ENCODE measurements around the gene FAHD2A.
"Not testable (repeated sequence)": the region's sequence is repeated elsewhere in the genome, so short reads cannot be mapped to it uniquely, and the experiment has no call there.

FAHD2A gene

DNA sequence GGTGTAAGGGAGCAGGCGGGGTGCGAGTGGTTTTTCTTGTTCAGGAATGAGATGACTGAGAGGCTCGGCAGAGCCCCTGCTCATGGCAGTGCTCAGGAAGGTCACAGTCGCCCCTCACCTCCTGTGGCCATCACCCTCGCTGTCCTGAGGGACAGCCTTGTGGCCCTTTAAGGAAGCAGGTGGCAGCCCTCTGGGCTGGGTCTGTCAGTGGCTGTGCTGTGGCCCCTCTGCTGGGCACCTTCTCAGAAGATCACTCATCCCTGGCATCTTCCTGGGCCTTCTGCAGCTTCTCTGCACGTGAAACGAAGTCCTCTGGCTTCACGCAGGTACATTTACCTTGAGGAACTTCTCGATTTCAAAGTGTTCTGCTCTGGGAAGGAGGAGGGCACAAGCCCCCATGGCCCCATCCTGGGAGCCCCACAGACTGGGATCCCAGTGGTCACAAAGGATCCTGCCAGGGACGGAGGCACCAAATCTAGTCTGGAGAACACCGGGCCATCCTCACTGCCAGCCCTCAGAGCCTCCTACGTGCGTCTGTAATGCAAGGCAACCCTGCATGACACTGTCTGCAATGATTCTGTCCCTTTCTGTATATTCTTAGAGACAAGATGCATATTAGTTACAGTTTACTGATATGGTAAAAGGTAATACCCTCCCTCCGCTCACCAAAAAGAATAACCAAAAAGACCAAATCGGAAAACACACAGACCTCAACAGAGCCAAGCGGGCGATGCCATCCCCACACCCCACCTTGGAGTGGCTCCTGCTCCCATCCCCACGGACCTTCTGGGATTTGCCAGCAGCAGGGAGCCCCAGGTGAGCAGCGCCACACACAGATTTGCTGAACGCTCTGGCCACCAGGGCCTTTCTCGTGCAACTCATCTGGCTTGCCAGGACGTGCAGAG is 25.9 kb upstream of the FAHD2A start:
- DNase-seq, result no peak

DNA sequence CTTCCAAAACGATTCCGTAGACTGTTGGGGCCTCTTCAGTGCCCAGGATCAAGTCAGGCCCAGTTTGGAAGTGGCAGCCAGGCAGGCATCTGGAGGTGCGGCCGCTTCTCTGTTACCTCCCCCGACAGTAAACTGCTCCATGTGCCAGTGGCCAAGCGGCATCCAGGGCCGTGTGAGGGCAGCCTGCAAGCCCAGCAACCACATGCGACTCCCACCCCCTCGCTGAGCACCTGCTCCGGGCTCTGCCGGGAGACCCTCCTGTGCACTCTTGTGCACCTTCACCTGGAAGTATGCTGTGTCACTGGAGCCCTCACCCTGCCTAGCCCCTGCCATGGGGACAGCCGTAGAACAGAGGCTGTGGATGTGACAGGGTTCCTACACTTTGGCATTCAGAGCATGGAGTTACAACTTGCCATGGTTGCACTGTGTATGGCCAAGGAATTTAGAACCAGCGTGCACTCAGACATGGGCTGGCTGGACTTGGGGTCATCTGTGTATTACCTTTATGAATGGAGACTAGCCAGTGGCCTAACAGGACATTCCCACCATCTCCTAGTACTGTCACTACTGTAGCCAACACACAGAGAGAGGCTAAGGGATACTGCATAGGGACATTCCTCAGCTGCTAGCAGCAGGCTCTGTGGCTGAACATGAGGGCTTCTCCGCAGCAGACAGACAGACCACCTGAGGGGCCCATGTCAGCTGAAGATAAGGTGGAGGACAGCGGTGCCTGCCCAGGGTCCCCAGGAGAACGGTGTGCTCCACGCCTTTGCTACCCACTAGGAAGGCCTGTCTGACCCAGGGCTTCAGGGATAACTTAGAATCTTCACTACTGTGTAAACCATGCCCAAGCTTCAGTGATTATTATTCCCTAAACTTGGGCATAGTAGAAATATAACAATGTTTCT is 25.0 kb upstream of the FAHD2A start:
- no peak for DNase-seq

DNA sequence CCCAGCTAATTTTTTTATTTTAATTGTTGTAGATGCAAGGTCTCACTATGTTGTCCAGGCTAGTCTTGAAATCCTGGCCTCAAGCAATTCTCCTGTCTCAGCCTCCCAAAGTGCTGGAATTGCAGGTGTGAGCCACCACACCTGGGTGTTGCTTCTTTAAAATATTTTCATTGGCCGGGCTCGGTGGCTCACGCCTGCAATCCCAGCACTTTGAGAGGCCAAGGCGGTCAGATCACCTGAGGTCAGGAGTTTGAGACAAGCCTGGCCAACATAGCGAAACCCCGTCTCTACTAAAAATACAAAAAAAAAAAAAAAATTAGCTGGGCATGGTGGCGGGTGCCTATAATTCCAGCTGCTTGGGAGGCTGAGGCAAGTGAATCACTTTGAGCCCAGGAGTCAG is 24.2 kb upstream of the FAHD2A start:
- not testable (repeated sequence) for DNase-seq

DNA sequence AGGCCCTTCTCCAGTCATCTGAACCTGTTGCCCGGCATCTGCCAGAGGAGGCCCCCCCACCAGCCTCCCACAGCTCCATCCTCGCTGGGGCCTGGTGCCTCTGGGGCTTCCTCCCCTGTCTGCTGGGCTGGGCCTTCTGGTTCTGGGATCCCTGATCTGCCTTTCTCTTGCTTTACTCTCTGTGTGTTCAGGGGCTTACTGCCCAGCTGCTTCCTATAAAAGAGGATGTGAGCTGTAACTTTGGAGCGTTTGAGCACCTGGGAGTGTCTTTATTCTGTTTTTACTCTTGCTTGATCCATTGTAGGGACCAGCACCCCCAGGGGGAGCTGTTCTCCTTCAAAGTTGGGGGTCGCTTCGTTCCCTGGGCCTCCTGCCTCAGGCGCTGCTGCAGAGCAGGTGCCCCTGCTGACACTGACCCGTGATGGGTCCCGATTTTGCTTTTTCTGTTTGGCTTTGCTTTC is 23.1 kb upstream of the FAHD2A start:
- no peak for DNase-seq

DNA sequence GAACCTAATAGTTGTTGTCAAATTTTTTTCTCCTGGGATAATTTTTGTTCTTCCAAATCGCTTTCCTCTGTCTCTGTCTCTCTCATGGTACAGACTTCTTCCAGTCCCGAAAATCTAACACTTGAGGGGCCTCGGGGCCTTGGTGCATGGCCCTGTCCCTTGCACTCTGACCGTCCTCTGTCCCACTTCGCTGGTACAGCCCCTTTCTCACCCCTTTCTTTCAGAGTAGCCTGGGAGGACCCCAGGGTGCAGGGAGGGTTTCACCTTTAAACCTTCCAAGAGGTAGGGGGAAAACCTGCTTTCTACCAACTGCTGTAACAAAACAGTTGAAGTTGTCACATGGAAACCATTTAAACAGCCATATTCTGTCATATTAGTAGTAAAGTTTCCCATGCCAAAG is 22.2 kb upstream of the FAHD2A start:
- no peak for DNase-seq

DNA sequence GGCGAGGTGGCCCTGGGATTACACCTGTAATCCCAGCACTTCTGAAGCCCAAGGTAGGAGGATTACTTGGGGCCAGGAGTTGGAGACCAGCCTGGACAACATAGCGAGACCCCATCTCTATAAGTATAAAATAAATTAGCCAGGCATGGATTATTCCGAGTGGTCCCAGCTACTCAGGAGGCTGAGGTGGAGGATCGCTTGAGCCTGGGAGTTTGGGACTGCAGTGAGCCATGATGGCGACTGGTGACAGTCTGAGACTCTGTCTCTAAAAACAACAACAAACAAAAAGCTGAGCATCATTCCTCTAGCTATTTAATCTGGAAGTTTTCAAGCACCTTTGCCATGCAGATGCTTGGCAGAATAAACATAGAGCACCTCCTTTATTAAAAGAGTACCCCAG is 21.8 kb upstream of the FAHD2A start:
- no peak for DNase-seq

DNA sequence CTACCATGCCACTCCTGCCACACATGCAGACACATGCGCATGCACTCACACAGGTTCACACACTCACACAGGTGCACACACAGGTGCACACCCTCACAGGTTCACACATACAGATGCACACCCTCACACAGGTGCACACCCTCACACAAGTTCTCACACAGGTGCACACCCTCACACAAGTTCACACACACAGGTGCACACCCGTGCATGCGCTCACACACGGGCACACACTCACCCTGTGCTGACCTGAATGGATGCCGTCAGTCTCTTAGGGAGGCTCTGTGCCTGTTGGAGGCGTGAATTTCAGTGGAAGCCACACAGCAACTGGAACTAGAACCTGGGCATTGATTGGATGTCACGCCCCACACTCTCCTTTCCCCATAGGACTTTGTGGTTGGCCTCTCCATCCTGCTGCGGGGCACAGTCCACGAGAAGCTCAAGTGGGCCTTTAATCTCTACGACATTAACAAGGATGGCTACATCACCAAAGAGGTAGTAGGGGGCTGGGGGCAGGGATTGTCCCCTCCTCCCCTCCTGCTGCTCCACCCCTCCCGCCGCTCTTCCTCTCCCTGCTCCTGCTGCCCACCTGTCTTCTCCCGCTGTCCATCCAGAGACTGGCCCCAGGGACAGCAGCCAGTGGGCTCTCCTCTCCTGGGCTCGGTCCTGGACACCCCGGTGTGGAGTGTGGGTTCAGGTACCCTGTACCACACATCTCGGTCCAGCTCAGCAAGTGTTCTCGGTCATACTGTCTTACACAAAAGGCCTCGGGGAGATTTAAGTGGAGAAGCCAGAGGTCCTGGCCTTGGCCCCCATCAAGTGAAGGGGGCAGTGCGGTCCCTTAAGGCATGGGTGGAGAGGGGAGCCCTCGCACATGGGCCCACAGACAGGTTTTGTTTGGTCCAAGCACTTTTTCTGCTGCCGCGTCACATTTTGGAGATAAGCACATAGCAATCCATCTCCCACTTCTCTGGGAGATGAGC is 21.0 kb upstream of the FAHD2A start:
- DNase-seq, result no peak

DNA sequence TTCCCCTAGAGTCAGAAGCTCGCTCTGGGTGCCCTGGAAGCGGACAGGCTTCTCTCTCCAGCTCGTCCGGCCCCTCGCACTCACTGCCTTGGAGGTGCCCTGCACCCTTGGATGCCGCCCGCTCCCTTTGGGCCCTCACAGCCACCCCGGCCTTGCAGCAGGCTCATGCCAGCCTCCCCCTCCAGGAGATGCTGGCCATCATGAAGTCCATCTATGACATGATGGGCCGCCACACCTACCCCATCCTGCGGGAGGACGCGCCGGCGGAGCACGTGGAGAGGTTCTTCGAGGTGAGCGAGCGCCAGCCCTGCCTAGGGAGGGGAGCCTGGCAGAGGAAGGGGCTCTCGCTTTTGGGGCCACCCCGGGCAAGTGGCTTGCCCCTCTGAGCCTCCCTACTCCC is 20.3 kb upstream of the FAHD2A start:
- no peak for DNase-seq

DNA sequence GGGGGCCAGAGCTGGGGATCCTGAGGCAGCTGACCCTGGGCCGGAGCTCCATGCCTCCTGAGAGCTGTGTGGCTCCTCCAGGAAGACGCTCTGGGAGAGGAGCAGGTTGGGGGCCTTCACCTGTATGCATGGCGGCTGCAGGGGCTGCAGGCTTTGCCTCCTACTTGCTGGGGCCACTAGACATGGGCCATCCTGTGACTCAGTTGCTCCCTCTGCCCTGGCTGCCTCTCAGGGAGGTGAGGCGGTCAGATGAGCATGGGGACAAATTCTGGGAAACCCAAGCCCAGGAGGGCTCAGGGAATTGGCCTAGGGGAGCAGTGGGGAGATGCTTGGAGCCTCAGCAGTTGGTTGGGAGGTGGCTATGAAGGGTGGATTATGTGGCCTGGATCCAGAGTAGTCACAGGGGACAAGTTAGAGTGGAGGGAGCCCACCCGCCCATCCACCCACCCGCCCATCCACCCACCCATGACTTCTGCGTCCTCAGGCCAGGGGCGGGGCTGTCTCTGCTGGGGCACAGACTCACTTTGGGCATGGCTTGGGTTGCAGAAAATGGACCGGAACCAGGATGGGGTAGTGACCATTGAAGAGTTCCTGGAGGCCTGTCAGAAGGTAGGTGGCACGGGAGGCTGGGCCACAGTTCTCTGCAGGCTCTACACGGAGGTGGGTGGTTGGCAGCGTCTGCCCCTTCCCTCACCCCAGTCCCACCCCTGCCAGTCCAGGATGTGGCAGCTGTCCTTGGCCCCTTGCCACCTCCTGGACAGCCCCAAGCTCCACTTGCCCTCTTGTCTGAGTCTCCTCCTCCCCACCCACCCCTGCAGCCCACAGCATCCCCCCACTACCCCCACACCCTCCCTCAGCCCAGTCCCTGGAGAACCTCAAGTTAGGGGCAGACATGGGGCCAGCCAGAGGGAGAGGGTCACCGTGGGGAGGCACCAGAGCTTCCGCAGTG is 19.5 kb upstream of the FAHD2A start:
- no peak for DNase-seq

DNA sequence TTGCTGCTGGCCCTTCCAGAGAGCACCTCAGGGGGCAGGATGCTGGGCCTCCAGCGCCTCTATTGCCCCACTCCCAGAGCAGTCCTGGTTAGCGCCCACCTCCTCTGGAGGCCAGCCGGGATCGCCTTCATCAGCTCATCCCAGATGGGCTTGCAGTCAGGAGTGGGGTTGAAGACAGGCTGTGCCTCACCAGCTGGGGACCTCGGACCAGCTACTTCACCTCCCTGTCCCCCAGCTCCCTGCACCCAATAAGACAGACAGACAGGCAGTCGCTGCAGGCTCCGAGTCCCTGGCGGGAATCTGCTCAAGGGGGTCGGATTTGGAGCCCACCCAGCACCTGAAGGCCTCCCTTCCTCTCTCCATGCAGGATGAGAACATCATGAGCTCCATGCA is 18.9 kb upstream of the FAHD2A start:
- no peak for DNase-seq

DNA sequence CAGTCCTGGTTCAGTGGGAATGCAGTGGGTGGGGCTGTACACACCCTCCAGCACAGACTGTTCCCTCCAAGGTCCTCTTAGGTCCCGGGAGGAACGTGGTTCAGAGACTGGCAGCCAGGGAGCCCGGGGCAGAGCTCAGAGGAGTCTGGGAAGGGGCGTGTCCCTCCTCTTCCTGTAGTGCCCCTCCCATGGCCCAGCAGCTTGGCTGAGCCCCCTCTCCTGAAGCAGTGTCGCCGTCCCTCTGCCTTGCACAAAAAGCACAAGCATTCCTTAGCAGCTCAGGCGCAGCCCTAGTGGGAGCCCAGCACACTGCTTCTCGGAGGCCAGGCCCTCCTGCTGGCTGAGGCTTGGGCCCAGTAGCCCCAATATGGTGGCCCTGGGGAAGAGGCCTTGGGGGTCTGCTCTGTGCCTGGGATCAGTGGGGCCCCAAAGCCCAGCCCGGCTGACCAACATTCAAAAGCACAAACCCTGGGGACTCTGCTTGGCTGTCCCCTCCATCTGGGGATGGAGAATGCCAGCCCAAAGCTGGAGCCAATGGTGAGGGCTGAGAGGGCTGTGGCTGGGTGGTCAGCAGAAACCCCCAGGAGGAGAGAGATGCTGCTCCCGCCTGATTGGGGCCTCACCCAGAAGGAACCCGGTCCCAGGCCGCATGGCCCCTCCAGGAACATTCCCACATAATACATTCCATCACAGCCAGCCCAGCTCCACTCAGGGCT is 17.5 kb upstream of the FAHD2A start:
- DNase-seq, result no peak

DNA sequence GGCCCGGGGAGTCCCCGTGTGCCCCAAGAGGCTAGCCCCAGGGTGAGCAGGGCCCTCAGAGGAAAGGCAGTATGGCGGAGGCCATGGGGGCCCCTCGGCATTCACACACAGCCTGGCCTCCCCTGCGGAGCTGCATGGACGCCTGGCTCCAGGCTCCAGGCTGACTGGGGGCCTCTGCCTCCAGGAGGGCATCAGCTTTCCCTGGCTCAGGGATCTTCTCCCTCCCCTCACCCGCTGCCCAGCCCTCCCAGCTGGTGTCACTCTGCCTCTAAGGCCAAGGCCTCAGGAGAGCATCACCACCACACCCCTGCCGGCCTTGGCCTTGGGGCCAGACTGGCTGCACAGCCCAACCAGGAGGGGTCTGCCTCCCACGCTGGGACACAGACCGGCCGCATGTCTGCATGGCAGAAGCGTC is 16.9 kb upstream of the FAHD2A start:
- DNase-seq, result no peak

DNA sequence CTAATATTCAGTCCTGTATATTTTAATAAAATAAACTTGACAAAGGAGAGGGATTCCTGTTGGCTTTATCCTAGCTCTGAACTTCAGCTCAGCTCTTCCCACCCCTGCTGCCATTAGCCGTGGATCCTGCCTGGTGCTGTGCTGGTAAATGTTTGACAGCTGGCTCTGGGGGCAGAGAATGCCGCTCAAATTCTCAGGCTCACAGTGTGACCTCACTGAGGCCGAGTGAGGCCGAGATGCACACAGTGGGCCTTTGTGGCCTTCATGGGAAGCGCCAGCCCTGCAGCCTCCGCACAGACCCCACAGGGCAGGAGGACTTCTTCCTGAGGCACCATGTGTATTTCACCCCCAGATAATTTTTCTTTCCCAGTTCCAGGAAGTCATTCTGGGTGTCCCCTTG is 16.5 kb upstream of the FAHD2A start:
- DNase-seq, result no peak

DNA sequence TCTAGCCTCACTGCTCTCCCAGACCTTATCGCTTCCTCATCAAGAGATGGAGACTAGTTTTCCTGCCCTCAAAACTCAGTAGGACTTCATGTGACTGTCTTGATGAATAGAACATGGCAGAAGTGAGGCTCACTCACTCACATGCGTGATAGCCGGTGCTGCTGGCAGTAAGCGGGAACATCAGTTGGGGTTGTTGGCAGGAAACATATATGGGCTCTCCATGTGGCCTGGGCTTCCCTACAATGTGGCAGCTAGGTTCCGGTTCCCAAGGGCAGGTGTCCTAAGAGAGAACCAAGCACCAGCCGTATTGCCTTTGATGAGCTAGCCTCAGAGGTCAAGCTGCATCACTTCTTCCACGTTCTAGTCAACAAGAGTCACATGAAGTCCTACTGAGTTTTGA is 15.2 kb upstream of the FAHD2A start:
- DNase-seq, result no peak

DNA sequence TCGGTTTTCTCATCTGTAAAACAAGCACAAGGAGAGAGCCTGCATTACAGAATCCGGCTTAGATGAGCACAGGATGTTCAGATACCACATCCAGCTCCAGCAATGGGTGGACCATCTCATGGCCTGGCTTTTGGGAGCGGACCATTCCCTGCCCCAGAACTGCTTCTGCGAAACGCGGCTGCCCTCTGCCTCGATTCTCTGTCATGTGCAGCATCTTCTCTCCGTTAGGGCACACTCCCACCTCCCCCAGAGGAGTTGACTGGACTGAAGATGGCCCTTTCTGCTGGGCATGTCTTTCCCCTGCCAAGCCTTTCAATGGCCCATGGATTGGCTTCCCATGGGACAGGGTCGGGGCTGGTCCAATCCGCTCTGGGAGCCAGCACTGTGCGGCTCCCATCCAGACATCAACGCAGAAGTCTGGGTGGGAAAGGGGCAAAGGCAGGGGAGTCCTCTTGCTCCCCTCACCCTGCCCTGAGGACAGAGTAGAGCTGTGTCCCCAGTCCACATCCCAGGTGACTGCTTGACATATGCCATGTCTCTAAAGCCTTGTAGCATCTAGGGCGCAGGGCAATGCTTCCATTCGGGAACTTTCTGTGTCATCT is 14.3 kb upstream of the FAHD2A start:
- no peak for DNase-seq

DNA sequence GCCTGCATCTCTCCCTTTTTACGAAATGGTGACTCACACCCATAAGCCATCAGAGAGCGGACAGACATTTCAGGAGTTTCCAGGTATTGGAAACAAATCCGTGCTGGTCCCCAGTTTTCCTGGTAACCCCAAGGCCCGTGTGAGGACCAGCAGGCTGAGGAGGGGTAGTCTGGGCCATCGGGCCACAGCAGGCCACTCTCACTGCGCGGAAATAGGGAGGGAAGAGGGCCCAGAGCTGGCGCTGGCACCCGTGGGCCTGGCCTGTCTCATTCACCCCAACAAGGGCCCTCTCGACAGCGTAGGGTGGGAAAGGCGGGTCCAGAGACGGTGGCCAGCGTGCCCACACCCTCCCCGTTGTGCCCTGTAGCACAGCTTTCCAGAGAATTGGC is 13.7 kb upstream of the FAHD2A start:
- DNase-seq, result no peak

DNA sequence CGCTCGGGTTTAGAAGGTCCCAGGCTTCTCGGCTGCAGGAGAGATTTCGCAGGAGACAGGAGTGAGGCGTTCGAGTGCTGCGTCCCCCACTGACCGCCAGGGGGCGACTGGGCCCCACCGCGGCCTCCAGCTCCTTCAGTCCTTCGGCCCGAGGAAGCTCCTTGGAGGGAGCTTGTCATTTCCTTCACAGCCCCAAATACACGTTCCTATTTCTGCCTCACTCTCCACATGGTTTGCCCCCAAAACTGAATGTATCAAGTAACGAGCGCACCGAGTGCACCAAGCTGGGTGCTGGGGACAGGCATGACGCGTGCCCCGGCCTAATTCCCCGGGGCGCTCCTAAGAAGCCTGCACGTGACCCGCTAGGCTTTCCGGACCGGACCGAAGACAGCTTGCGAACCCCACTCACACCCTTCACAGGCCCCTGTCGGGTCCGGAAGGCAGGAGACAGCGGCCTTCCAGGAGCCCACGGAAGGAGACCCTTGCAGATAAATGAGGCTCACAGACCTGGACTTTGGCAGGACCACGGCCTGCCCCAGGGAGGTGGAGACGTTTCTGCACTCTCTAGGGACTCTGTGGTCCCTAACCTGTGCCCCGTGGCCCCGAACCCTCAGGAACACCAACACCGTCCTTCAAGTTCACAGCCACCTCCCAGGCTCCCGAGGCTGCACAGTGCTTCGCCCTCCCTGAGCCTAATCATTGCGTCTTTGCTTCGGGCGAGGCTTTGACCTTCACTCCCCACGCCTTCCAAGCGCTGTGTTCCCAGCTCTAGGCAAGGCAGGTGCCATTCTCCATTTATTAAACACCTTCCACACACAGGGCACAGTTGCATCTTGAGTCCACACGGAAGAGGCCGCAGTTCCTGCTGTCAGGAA is 13.0 kb upstream of the FAHD2A start:
- no peak for DNase-seq

DNA sequence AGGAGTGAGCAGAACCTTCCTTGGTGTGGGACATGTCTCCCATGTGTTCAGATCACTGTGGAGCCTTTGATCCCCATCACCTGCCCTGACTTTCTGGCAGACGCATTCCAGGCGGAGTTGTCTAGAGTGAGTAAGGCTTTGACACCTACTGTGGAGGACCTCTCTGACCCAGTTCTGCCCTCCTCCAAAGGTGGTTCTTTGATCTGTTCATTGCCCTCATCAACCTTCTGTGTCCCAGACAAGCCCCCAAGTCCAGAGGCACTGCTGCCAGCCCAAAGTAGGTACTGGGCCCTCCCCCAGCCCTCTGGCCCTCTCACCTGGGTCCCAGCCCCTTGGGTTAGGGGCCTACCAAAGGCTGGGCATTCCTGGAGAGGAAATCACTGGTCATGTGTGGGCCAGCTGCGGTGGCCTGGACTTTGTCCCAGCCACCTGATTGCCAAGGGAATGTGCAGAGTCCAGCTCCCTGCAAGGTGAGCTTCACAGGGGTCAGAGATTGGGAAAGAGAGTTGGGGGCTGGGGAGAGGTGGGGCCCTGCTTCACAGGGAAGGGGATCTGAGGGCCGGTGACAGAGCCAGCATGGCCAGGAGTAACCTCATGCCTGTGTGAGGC is 12.1 kb upstream of the FAHD2A start:
- no peak for DNase-seq

DNA sequence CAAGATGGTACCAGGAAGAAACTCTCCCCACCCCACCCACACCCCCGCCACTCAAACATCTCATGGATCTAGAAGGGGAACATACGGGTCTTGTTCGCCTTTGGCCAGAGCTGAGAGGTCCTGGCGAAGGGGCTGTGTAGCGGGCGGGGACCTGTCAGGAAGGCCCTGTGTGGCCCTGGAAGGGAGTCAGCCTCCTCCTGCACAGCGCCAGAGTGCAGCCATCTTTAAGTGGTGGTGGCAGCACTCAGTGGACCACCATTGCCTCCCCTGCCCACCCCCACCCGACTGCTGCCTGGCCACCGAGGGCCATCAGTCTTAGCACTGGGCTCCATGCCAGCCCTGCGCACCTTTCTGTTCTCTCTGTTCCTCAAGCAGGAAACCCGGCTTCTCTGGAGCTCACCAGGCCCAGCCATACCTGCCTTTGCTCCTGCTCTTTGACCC is 11.6 kb upstream of the FAHD2A start:
- DNase-seq, result no peak
